Prostate gland (tissue), 2 donors: ENCODE results near the gene FNBP1L.

Experiments used
- POLR2AphosphoS5 ChIP-seq: sonication (generic); formaldehyde crosslinking; IDR thresholded peaks from one replicate; pipeline ENCODE4 v1.6.1; 2017; ENCODE audit warnings: antibody characterized with exemption
- TF ChIP-seq, protein P1 (sequence below), 4 experiments: fragments of 200-600 bp in 2 of 4; fragments of 450-650 bp in 2 of 4; sonication (generic) in 2 of 4; IDR thresholded peaks; 1 replicate in 3 of 4; 2 replicates in 1 of 4; pipeline ENCODE4 v1.5.1; 2016 to 2019; ENCODE audit warnings: antibody characterized with exemption in 4 of 4, mild to moderate bottlenecking in 2 of 4, moderate library complexity in 2 of 4

DNA sequence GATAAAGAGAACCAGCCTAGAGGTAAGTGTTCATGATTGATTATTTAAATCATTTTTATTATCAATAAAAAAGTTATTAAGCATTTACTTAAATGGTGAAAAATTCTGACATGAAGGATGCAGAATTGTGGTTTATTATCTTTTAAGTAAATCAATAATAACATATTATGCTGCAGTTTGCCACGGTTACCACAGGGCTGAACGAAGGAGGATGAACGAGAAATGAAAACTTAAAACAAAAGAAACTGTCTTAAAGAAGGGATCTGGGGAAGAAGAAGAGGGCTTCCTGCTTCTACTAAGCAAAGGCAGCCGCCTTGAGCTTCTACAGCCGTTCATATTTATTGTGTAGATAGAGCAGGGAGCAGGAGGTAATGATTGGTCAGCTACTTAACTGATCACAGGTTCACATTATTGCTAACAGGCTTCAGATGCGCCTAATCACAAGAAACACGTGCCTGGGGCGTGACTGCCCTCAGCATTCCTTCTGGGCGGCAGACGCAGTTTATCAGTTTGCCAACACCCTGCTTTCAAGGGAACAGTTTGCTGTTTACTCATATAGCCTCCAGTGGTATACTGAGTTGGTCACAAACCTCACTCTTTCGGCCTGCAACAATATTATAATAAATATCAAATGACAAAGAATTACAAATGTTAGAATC is 5.8 kb upstream of the FNBP1L start:
- TF ChIP-seq, protein P1, sequence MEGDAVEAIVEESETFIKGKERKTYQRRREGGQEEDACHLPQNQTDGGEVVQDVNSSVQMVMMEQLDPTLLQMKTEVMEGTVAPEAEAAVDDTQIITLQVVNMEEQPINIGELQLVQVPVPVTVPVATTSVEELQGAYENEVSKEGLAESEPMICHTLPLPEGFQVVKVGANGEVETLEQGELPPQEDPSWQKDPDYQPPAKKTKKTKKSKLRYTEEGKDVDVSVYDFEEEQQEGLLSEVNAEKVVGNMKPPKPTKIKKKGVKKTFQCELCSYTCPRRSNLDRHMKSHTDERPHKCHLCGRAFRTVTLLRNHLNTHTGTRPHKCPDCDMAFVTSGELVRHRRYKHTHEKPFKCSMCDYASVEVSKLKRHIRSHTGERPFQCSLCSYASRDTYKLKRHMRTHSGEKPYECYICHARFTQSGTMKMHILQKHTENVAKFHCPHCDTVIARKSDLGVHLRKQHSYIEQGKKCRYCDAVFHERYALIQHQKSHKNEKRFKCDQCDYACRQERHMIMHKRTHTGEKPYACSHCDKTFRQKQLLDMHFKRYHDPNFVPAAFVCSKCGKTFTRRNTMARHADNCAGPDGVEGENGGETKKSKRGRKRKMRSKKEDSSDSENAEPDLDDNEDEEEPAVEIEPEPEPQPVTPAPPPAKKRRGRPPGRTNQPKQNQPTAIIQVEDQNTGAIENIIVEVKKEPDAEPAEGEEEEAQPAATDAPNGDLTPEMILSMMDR (IDR thresholded peaks at IDR 0.05), result no peak
- TF ChIP-seq POLR2AphosphoS5, result no peak
